H54 (cell line): ENCODE data around the gene CES3.
"Not testable (repeated sequence)": the region's sequence is repeated elsewhere in the genome, so short reads cannot be mapped to it uniquely, and the experiment has no call there.

Experiments used
- DNase-seq: peaks from one replicate; pipeline ENCODE4 v3.0.0; 2011; ENCODE audit warnings: low spot score, mixed read lengths; ENCODE audit not compliant: insufficient read length
- FAIRE-seq: peaks from 3 replicates; lab custom pipeline; 2011; peaks lifted over from hg19 to GRCh38; lab: Jason Lieb, UNC
- POLR2A ChIP-seq: IDR thresholded peaks from 2 replicates; pipeline ENCODE4 v1.6.1; 2011; ENCODE audit warnings: low read depth, mild to moderate bottlenecking, low read length

Gene CES3

GRCh38 chr16:66958857-66959703, 2.0 kb upstream of the CES3 start:
- FAIRE-seq (no peak), DNase-seq (no peak)
- TF ChIP-seq POLR2A: no peak

GRCh38 chr16:66959704-66960161, 1.3 kb upstream of the CES3 start:
- no peak for TF ChIP-seq POLR2A
- DNase-seq (no peak), FAIRE-seq (no peak)

GRCh38 chr16:66960270-66960669, 796 bp upstream of the CES3 start:
- DNase-seq: no peak
- no peak for FAIRE-seq
- no peak for TF ChIP-seq POLR2A

DNA sequence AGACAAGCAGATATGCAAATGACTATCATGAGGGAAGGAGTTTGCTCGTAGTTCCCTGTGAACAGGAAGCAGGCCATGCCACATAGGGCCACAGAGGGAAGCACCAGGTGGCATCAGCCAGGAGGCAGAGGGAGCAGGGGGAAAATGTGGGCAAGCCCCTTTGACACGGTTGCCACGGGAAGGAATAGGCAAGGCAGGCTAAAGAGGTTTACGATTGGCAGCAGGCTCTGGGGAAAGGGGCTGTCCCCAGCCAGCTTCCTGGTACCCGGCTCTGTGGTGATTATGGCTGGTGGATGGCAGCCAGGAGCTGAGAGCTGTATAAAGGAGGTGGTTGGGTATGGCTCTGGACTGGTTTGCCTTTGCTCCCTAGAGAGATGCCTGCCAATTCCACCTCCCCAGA, 848 bp downstream of the CES3 start:
- FAIRE-seq: no peak
- TF ChIP-seq POLR2A: no peak
- DNase-seq: no peak

DNA sequence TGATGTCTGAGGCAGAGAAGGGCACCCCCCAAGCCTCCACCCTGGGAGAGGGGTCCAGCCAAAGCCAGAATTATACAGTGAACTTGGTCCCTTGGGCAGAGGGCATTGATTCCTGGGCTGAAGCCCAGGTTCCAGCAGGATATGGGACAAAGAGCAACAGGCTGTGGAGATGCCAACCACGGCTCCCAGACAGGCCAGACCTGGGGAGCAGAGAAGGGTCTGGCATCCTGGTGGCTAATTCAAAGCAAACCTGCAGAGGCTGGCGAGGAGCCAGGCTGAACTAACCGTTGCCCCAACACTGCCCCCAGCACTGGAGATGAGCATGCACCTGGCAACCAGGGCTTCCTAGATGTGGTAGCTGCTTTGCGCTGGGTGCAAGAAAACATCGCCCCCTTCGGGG, 3.0 kb downstream of the CES3 start:
- no peak for DNase-seq
- TF ChIP-seq POLR2A: no peak
- FAIRE-seq: no peak

GRCh38 chr16:66968847-66969246, 7.8 kb downstream of the CES3 start:
- TF ChIP-seq POLR2A: no peak
- FAIRE-seq (no peak), DNase-seq (no peak)

DNA sequence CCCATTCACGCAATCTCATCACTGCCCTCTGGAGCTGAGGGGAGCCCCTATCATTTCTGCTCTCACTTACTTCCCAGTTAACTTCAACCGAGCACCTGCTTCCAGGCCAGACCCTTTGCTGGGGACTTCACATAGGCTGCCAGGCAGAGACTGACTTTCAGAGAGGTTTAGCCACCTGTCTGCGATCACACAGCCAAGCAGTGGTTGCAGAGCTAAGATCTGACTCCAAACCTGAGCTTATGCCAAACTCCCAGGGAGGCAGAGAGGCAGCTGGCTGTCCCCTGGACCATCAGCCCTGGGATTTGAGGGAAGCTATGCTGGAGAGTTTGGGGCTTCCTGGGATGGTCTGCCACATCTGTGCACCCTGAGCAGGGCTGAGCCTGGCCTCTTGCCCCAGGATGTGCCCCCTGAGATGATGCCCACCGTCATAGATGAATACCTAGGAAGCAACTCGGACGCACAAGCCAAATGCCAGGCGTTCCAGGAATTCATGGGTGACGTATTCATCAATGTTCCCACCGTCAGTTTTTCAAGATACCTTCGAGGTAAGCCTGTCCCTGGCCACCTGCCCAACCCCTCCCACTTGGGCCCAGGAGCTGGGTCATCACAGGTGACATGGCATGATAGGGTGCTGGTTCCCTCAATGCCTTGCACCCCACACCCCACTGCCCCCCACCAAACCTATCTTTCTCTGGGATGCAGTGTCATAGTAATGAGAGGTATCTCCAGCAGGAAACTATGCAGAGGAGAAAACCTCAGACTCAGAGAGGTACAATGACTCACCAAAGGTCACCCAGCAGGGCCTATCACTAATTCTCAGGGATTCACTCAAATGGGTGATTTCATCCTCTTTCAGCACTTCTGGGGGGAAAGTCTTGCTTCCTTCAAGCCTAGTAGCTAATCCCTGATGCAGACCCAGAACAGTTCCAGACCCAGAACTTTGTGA, 10.0 kb downstream of the CES3 start:
- DNase-seq: peak; percentile 67
- FAIRE-seq: no peak
- no peak for TF ChIP-seq POLR2A

- TF ChIP-seq POLR2A: no peak
- DNase-seq (no peak), FAIRE-seq (no peak)
These were observed 11.9 kb downstream of the CES3 start for GRCh38 chr16:66972983-66973382.

DNA sequence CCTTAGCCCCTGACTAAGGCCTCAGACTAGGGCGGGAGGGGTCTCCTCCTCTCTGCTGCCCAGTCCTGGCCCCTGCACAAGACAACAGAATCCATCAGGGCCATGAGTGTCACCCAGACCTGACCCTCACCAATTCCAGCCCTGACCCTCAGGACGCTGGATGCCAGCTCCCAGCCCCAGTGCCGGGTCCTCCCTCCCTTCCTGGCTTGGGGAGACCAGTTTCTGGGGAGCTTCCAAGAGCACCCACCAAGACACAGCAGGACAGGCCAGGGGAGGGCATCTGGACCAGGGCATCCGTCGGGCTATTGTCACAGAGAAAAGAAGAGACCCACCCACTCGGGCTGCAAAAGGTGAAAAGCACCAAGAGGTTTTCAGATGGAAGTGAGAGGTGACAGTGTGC, 12.7 kb downstream of the CES3 start:
- FAIRE-seq (no peak), DNase-seq (no peak)
- no peak for TF ChIP-seq POLR2A

DNA sequence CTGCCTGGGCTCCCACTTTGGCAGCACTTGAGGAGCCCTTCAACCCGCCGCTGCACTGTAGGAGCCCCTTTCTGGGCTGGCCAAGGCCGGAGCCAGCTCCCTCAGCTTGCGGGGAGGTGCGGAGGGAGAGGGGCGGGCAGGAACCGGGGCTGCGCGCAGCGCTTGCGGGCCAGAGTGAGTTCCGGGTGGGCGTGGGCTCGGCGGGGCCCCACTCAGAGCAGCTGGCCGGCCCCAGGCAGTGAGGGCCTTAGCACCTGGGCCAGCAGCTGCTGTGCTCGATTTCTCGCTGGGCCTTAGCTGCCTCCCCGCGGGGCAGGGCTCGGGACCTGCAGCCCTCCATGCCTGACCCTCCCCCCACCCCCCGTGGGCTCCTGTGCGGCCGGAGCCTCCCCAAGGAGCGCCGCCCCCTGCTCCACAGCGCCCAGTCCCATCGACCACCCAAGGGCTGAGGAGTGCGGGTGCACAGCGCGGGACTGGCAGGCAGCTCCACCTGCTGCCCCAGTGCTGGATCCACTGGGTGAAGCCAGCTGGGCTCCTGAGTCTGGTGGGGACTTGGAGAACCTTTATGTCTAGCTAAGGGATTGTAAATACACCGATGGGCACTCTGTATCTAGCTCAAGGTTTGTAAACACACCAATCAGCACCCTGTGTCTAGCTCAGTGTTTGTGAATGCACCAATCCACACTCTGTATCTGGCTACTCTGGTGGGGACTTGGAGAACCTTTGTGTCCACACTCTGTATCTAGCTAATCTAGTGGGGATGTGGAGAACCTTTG, 13.3 kb downstream of the CES3 start:
- FAIRE-seq, DNase-seq: not testable (repeated sequence)

- not testable (repeated sequence) for FAIRE-seq, DNase-seq
These were observed 13.8 kb downstream of the CES3 start for GRCh38 chr16:66974932-66975246.

- DNase-seq (no peak), FAIRE-seq (no peak)
- TF ChIP-seq POLR2A: no peak
These were observed 14.3 kb downstream of the CES3 start for GRCh38 chr16:66975302-66975893.

DNA sequence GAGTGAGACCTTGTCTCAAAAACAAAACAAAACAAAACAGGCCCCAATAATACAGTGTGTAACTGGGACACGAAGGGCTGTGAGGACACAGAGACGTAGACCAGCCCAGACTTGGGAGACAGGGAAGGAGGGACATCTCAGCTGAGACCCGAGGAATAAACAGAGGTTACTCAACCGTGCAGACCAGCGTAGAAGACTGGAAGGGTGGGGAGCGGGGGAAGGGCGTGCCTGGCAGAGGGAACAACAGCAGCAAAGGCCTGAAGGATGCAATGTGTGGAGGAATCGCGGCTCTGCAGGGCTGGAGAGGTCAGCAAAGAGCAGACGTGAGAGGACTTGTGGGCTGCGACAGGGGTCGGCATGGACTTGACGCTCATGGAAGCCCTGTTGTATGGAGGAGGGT, 15.7 kb downstream of the CES3 start:
- no peak for FAIRE-seq
- TF ChIP-seq POLR2A: no peak
- DNase-seq: no peak
